Brain pericyte (primary cell): ENCODE results near the gene SLC23A2.

ENCODE experiments used
- DNase-seq: peaks from one replicate; pipeline ENCODE4 v3.0.0-alpha.2; 2012; ENCODE audit warnings: low read depth, low spot score

The SLC23A2 gene

GRCh38 chr20:4814696-4815252 is 186.5 kb downstream of the SLC23A2 start:
- no peak for DNase-seq

- DNase-seq: no peak
Measured at GRCh38 chr20:4813863-4814695, 187.2 kb downstream of the SLC23A2 start.

GRCh38 chr20:4813076-4813862 is 188.0 kb downstream of the SLC23A2 start:
- no peak for DNase-seq

GRCh38 chr20:4812641-4813075 is 188.7 kb downstream of the SLC23A2 start:
- DNase-seq: no peak

GRCh38 chr20:4812216-4812615 is 189.1 kb downstream of the SLC23A2 start:
- DNase-seq: no peak

GRCh38 chr20:4811661-4812181 is 189.6 kb downstream of the SLC23A2 start:
- DNase-seq: no peak

- DNase-seq: no peak
Measured at GRCh38 chr20:4811257-4811656, 190.1 kb downstream of the SLC23A2 start.

- no peak for DNase-seq
Measured at GRCh38 chr20:4810426-4811019, 190.8 kb downstream of the SLC23A2 start.

- no peak for DNase-seq
Measured at GRCh38 chr20:4809707-4810106, 191.6 kb downstream of the SLC23A2 start.

- DNase-seq: no peak
Measured at GRCh38 chr20:4808872-4809271, 192.4 kb downstream of the SLC23A2 start.

- DNase-seq: no peak
Measured at GRCh38 chr20:4805663-4806449, 195.5 kb downstream of the SLC23A2 start.

- DNase-seq: no peak
Measured at GRCh38 chr20:4802527-4802926, 198.8 kb downstream of the SLC23A2 start.
